Measurements from ENCODE around the gene TNFRSF14.

Gene TNFRSF14

DNA sequence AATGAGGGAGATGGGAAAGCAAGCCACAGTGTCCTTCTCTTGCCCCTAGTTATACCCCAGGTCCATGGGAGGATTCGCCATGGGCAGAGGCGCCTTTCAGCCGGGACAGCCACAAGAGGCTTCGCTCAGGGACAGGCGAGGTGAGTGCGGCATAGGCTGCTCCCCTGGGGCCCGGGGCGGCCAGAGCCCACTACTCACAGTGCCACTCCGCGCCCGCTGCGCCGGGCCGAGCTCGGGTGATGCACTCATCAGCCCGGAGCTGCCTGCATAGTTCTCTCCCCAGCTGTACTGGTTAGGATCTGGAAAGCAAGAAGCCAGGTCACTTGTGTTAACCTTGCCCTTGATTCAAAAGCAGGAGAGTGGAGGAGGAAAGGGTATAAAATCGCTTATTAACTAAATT lies 38.2 kb upstream of the TNFRSF14 start:
- TF ChIP-seq, protein P1, sequence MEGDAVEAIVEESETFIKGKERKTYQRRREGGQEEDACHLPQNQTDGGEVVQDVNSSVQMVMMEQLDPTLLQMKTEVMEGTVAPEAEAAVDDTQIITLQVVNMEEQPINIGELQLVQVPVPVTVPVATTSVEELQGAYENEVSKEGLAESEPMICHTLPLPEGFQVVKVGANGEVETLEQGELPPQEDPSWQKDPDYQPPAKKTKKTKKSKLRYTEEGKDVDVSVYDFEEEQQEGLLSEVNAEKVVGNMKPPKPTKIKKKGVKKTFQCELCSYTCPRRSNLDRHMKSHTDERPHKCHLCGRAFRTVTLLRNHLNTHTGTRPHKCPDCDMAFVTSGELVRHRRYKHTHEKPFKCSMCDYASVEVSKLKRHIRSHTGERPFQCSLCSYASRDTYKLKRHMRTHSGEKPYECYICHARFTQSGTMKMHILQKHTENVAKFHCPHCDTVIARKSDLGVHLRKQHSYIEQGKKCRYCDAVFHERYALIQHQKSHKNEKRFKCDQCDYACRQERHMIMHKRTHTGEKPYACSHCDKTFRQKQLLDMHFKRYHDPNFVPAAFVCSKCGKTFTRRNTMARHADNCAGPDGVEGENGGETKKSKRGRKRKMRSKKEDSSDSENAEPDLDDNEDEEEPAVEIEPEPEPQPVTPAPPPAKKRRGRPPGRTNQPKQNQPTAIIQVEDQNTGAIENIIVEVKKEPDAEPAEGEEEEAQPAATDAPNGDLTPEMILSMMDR (conservative IDR thresholded peaks at IDR 0.05; ENCODE audit: low read length) = no peak
- H3K4me3 ChIP-seq (ENCODE audit: low read length) = no peak overlapping the region
- DNase-seq (ENCODE audit: low read depth) = no peak

DNA sequence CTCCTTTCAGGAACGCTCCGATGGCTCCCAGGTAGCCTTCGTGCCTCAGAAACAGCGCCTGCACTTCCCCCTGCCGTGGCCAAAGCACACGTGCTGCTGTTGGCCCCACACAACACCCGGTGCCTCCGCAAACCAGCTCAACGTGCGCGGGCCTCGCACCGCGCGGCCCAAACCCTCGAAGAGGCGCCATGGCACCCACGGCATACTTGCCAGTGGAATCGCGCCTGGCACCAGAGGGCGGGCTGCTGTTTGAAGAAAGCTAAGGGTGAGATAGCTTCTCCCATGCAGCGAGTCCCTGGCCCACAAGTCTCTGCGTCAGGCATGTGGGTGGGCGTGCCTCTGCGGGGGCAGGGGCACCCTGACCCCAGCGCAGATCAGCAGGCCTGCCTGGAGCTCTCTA lies 37.6 kb upstream of the TNFRSF14 start:
- no peak for DNase-seq (ENCODE audit: low read depth)
- TF ChIP-seq, protein P1 (conservative IDR thresholded peaks at IDR 0.05; ENCODE audit: low read length) = no peak
- H3K4me3 ChIP-seq (ENCODE audit: low read length) = no peak overlapping the region

DNA sequence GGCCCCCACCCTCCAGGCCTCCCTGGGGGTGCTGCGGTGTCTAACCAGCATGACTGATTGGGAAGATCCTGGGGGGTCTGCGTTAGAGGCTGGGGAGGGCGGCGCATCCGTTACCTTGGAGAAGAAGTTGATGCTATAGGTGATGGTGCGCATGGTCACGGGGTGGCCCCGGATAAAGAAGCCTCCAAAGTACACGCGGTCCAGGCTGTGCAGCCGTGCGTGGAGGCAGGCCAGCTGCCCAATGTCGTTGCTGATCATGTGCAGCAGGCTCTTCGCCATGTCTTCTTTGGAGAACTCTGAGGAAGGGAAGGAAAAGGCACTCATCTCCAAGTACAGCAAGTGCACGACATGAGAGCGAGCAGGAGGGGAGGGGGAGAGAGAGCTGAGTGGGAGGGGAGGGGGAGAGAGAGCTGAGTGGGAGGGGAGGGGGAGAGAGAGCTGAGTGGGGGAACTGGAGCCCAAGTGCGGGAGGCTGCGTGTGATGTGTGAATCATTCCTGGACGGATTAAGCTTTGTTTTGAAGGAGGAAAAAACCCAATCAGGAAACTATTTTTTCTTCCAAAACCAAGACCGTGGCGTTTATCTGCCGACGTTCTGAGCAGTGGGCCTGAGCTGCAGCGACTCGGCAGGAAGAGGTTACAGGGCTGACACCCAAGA lies 37.0 kb upstream of the TNFRSF14 start:
- TF ChIP-seq, protein P1 (conservative IDR thresholded peaks at IDR 0.05; ENCODE audit: low read length) = no peak
- H3K4me3 ChIP-seq (ENCODE audit: low read length) = no peak overlapping the region
- no peak for DNase-seq (ENCODE audit: low read depth)

DNA sequence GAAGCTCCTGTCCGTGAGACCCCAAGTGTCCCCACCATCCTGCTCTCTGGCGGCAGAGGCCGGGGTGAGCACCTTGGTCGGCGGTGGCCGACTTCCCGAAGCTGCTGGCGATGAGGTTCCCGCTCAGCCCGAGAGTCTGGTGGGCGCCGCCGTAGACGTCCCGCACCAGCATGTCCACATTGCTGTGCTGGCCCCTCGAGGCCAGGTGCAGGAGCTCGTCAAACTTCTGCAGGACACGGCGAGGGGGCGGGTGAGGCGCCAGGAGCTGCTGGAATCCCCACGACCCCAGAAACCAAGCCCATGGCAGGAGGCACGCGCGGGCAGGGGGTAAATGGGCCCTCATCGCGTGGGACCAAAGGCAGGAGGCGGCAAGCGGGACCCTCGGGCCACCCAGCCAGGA lies 36.4 kb upstream of the TNFRSF14 start:
- DNase-seq (ENCODE audit: low read depth) = no peak

DNA sequence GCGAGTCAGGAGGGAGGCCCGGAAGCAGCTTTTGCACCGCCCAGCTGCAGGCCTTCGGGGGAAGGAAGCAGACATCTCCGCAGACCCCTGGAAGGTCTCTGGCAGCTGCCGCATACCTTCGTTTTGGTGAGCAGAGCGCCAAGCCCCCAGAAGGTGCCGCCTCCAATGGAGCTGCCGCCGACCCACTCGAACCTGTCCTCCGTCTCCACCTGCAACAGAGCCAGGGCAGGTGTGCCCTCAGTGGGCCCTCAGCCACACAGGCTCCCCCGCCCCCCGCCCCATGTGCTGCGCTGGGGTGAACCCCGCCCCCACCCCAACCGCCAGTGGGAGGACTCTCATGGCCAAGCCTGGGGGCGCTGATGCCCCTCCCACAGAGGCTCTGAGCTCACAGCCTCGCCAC lies 36.0 kb upstream of the TNFRSF14 start:
- TF ChIP-seq, protein P1 (conservative IDR thresholded peaks at IDR 0.05; ENCODE audit: low read length) = no peak
- DNase-seq (ENCODE audit: low read depth) = no peak
- no peak overlapping the region for H3K4me3 ChIP-seq (ENCODE audit: low read length)

More for the DNA sequence above, 36.4 kb upstream of the TNFRSF14 start:
- H3K4me3 ChIP-seq (ENCODE audit: low read length) = no peak overlapping the region
- TF ChIP-seq, protein P1 (conservative IDR thresholded peaks at IDR 0.05; ENCODE audit: low read length) = no peak

DNA sequence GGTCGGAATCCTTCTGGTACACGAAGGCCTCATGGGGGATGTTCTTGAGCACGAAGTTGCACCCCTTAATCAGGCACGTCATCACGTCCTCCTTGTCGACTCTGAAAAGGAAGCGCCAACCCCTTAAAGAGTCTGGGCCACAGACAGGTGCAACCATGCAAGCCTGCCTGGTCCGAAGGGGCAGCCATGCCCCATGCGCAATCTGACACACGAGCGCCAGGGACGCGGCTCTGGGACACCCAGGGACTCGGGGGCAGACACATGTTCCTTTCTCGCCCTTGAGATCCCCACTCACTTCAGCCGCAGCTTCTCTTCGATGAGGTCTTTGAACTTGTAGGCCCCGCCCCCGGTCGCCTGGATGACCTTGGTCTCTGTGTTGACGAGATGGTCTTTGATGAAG lies 35.4 kb upstream of the TNFRSF14 start:
- no peak for DNase-seq (ENCODE audit: low read depth)
- H3K4me3 ChIP-seq (ENCODE audit: low read length) = no peak overlapping the region
- TF ChIP-seq, protein P1 (conservative IDR thresholded peaks at IDR 0.05; ENCODE audit: low read length) = no peak

DNA sequence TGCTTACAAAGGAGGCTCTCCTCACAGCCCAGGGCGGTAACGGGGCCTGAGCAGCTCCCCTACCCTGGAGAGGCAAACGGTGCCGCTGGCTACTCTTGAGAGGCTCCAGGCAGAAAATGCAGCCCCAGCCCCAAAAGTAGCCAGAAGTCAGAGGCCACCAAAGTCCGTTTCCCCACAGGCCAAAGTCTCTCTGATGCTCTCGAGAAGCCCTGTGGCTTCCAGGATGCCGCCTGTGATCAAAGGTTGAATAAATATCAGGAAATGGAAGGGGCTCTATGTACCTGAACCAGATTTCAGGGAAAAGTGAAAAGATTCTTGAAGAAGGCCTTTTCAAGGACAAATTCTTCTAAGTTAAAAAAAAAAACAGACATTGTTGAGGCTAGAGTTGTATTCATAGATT lies 33.9 kb upstream of the TNFRSF14 start:
- DNase-seq (ENCODE audit: low read depth) = no peak
- no peak overlapping the region for H3K4me3 ChIP-seq (ENCODE audit: low read length)
- TF ChIP-seq, protein P1 (conservative IDR thresholded peaks at IDR 0.05; ENCODE audit: low read length) = no peak

Measured in AG10803 (cell line).